ENCODE measurements around the gene CFAP46. TPM values are rescaled to one million over a fixed set of nuclear protein-coding genes. Genes with fewer than 3 reads are reported as not detected.
A peak's percentile ranks its signal among the peaks of the same experiment; 100 is the strongest.

Gene CFAP46
- total RNA-seq, 1 donor from 2014 or later: 1.9 TPM

GRCh38 chr10:132981173-132981555, 38.8 kb upstream of the CFAP46 start:
- DNase-seq (no peak), ATAC-seq (ENCODE audit: poor library complexity) (no peak)
- intact Hi-C loops (cut with DNase I): no loop called here

GRCh38 chr10:132980426-132981172, 38.2 kb upstream of the CFAP46 start:
- intact Hi-C loops (cut with DNase I): no loop called here
- ATAC-seq (ENCODE audit: poor library complexity) (no peak), DNase-seq (no peak)

DNA sequence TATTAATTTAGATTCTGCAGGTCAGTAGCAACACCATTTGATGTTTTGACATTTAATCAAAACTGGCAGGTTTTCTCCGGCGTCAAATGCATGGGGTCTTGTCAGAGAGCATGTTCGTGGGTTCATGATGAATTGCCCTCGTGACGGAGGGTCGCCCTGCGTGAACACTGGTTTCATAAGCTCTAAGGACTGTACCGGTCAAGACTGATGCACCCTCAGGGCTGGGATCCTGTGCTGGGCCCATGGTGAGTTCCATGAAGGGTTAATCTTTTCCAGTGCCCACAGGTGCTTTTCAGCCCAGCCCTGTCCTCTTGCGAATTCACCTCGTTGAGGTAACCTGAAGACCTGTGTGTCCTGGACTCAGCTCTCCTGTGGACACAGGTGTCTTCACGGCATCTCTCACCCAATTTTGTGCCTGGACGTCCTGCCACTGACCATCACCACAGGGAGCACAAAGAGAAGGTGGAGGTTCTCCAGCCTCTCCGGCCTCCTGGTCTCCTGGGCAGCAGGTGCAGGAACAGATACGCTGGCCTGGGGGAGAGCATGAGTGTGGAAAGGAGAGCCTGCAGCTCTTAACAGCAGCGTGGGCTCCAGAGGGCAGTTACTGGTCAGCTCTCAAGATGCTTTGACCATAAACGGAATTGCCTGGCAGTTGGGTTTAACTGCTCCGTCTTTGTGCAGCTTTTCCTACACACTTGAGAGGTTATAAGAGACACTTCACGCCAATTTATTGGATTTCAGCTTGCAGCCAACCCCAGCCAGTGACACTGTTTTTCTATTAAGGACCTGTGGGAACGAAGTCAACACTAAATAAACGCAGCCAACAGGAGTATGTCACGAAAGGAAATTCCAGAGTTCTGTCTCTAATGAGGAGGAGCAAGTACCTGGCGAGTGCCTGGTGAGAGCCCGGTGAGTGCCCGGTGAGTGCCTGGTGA, 37.4 kb upstream of the CFAP46 start:
- intact Hi-C loops (cut with DNase I): no loop called here
- DNase-seq (no peak), ATAC-seq (ENCODE audit: poor library complexity) (no peak)

GRCh38 chr10:132978542-132978941, 36.2 kb upstream of the CFAP46 start:
- DNase-seq (no peak), ATAC-seq (ENCODE audit: poor library complexity) (no peak)
- intact Hi-C loops (cut with DNase I): no loop called here

- DNase-seq (no peak), ATAC-seq (ENCODE audit: poor library complexity) (no peak)
- intact Hi-C loops (cut with DNase I): no loop called here
Observed at GRCh38 chr10:132977807-132978206, 35.4 kb upstream of the CFAP46 start.

DNA sequence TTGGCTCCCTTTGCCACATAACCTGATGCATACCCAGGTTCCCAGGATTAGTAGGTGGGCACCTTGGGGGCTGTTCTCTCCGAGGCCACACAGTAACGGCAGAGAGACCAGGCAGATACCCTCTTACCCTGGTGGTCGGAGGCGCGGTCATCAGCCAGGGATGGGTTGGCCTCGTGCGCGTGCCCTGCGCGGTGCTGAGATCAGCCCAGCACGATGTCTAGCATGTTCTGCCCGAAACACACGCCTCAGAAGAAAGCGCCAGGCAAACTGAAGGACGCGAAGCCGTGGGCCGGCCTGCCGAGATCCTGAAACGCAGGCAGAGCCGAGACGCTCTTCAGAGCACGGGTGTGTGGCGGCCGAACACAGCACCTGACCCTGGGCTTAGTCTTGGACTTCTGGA, 34.7 kb upstream of the CFAP46 start:
- ATAC-seq (ENCODE audit: poor library complexity) (no peak), DNase-seq (no peak)
- intact Hi-C loops (cut with DNase I): no loop called here

GRCh38 chr10:132975831-132976682, 33.7 kb upstream of the CFAP46 start:
- intact Hi-C loops (cut with DNase I): no loop called here
- peak; percentile 24 for DNase-seq
- no peak for ATAC-seq (ENCODE audit: poor library complexity)

DNA sequence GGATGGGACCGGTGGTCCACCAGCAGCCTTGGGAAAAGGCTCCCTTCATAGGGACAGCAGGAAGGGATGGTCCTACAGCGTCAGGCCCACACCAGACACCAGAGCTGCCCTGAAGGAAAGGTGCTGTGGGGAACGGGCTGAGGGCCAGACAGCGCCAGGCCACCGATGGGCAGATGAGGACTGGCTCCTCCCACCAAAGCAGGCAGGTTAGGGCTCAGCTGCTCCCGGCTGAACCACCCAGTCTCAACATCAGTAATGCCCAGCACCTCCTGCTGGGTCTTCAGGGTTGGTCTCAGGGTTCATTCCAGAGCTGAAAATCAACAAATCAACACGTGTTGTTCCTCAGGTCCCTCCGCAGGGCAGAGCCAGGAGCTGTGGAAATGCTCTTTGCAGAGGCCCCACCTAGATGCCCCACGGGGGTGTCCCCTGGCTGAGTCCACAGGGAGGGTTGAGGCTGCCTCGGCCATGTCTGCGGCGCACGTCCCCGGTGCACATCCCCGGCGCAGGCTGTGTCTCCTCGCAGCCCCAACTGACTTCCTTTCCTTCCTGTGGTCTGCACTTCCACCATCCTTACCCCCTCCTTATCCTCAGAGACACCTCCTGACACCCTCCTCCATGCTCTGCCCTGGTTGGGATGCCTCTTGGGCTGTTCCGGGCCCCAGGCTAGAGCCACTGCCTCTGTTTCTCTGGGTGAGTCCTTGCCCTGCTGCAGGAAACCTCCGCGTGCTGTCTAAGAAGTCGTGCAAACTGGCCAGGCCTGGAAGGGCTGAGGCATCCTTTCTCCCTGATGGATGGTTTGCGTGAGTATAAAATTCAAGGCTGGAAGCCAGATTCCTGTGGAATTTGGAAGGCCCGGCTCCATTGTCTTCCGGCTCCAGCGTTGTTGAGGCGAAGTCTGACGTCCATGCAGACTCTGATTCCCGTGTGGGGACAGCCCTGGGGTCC, 32.8 kb upstream of the CFAP46 start:
- intact Hi-C loops (cut with DNase I): no loop called here
- no peak for ATAC-seq (ENCODE audit: poor library complexity)
- no peak for DNase-seq

- DNase-seq: no peak
- intact Hi-C loops (cut with DNase I): no loop called here
Observed at GRCh38 chr10:132974249-132974796, 32.0 kb upstream of the CFAP46 start.

GRCh38 chr10:132973903-132974241, 31.5 kb upstream of the CFAP46 start:
- intact Hi-C loops (cut with DNase I): no loop called here
- ATAC-seq (ENCODE audit: poor library complexity): no peak
- DNase-seq: no peak

More at GRCh38 chr10:132974249-132974796, 32.0 kb upstream of the CFAP46 start:
- ATAC-seq (ENCODE audit: poor library complexity): no peak

- DNase-seq: no peak
- intact Hi-C loops (cut with DNase I): no loop called here
- no peak for ATAC-seq (ENCODE audit: poor library complexity)
Observed at GRCh38 chr10:132972986-132973902, 30.9 kb upstream of the CFAP46 start.

- no peak for ATAC-seq (ENCODE audit: poor library complexity)
- intact Hi-C loops (cut with DNase I): no loop called here
Observed at GRCh38 chr10:132972149-132972985, 30.0 kb upstream of the CFAP46 start.

GRCh38 chr10:132971448-132972148, 29.2 kb upstream of the CFAP46 start:
- DNase-seq (no peak), ATAC-seq (ENCODE audit: poor library complexity) (no peak)
- intact Hi-C loops (cut with DNase I): no loop called here

More at GRCh38 chr10:132972149-132972985, 30.0 kb upstream of the CFAP46 start:
- no peak for DNase-seq

DNA sequence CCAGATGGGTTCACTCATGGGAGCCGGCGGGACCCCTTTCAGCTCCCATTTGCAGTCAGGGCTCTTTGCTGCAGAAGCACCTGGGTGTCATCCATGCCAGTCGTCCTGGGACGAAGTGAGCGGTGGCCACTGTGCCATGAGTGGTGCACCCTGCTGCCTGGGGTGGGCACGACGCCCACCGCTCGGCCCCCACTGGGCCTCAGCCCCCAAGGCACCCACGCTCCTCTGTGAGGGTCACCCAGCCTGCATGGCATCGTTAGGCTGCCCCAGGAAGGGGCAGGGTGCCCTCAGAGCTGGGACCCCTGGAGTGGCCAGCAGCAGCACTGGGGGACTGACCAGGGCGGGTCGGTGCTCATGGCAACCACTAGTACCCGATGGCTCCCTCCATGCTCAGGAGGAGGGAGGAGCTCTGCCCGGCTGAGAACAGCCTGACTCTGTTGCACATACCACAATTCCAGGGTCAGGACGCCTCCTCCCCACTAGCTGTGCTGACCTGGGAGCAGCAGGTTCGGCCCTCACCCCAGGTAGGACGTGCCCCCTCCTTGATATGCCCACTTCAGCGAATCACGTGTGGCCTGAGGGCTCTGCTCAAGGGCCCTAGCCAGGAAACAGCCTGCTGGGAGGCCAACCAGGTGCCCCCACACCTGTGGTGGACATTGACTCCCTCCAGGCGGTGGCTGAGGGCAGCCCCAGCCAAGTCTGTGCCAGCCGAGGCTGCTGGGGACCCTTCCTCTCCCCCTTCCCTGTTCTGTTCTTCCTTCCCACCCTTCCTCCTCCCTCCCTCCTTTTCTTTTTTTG, 28.5 kb upstream of the CFAP46 start:
- ATAC-seq (ENCODE audit: poor library complexity) (no peak), DNase-seq (no peak)
- intact Hi-C loops (cut with DNase I): no loop called here

DNA sequence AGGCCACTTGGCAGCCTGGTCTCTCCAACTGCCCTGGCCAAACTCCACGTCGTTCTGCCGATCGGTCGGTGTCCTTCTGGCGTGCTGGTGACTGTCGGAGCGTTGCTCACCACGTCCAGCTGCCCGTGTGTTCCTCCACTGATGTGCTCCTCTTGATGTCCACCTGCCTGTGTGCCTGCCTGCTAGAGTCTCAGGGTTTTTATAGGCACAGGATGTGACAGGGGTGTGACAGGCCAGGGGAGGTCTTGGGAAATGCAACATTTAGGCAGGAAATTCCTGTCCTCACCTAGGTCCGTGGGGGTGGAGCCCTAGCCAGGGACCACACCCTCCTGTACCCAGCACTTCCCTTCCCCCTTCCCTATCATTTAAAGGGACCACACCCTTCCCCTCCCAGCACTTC, 25.2 kb upstream of the CFAP46 start:
- no peak for ATAC-seq (ENCODE audit: poor library complexity)
- no peak for DNase-seq

More for the DNA sequence above, 25.2 kb upstream of the CFAP46 start:
- intact Hi-C loops (cut with DNase I): no loop called here

Measured in Right ventricle myocardium superior (tissue), 1 donor.